Stimulated activated CD8-positive, alpha-beta memory T cell treated with anti-CD3 and anti-CD28 coated beads, Interleukin-7, amount 100 ng/mL, for 48 hours (primary cell): Measurements from ENCODE around the gene AQP12B.

ENCODE experiments used
- DNase-seq, 2 donors: peaks; one replicate each; pipeline ENCODE4 v3.0.0-alpha.2; 2020; ENCODE audit warnings: low read depth in 1 of 2; ENCODE audit errors: extremely low read depth in 1 of 2

AQP12B gene

DNA sequence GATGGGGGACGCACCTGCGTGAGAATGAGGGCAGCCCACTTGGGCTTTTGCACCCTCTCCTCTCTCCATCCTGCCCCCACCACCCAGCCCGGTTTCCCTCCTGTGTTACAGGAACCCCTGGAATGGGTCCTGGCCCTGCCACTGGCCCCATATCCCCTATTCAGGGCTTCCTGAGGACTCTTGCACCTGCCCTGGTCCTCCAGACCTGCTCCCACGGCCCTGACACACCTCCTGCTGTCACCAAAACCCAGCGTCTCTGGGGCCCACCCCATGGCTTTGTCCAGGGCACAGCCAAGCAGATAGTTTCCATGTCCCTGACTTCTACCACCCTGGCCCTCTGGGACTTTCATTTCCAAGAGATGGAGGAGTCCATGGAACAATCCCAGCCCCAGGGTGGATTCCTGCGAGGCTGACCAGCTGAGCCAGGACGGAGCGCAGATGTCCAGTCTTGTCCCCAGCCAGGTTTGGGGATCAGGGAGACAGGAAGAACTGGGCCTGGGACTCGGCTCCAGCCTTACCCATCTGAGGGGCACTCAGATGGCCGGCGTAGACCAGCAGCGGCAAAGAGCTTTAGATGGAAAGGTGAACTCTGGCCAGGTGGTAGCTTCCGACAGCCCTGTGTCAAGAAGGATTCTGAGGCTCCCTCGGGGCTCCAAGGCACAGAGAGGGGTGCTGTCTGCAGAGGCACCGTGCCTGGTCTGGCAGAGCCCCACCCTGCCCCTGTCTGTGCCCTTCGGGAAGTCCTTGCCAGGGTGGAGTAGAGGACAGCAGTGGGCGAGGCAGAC lies 45.4 kb downstream of the AQP12B start:
- no peak for DNase-seq

DNA sequence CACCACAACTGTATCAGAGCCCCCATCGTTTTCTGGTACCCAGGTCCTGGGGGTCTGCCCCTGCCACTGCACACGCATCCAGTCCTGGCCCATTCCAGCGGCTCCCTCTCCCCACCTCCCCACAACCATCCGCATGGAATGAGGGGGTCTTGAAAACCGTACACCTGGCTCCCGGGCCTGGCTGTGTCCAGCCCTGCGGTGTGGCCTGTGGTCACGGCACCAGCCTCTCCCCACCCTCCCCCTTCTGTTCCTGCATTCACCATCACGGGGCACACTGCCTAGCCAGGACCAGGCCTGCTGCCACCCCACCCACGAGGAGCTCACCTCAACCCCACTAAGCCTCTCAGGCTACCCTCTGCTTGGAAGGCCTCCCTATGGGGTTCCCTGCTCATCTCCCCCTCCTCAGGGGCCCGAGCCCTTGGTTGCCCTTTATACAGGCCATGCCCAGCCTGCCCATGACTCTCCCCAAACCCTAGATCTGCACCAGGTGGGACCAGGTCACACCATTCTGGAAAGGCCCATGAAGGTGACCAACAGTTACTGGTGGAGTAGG lies 46.0 kb downstream of the AQP12B start:
- DNase-seq = no peak

DNA sequence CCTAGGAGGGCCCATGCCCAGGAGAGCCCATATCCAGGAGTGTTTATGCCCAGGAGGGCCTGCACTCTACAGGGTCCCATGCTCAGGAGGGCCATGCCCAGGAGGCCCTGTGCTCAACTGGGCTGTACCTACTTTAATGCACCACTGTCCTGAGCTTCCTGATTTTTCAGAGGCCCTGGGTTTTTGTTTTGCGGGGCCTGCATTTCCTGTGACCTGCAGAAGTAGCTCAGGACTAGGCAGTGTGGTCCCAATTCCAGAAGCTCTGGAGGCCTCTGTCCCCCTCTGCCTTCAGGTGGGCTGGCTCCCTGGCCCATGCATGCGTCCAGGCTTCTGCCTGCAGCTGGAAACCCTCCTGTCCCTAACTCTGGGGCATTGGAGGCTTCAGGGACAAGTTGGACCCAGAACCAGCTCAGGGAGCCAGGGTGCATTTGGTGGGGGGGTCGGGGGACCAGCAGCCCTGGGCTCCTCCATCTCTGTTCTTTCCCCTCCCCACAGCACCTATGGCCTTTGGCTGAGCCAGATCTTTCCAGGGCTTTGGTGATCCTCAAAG lies 46.6 kb downstream of the AQP12B start:
- no peak for DNase-seq

DNA sequence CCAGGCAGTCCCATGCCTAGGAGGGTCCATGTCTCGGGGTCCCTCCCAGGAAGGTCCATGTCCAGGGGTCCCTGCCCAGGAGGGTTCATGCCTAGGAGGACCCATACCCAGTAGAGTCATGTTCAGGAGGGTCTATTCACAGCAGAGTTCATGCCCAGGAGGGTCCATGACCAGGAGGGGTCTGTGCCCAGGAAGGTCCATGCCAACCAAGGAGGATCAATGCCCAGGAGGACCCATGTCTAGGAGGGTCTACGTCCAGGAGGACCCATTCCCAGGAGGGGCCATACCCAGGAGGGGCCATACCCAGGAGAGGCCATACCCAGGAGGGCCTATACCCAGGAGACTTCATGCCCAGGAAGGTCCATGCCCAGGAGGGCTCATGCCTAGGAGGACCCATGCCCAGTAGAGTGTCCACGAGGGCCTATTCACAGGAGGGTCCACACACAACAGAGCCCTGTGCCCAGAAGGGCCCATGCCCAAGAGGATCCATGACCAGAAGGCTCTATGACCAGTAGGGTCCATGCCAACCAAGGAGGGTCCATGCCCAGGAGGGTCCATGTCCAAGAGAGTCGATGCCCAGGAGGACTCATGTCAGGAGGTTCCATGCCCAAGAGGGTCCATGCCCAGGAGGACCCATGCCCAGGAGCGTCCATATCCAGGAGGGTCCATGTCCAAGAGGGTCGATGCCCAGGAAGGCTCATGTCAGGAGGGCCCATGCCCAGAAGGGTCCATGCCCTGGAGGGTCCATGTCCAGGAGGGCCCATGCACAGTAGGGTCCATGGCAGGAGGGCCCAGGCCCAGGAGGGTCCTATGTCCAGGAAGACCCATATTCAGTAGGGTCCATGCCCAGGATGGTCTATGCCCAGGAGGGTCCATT lies 47.3 kb downstream of the AQP12B start:
- no peak for DNase-seq

DNA sequence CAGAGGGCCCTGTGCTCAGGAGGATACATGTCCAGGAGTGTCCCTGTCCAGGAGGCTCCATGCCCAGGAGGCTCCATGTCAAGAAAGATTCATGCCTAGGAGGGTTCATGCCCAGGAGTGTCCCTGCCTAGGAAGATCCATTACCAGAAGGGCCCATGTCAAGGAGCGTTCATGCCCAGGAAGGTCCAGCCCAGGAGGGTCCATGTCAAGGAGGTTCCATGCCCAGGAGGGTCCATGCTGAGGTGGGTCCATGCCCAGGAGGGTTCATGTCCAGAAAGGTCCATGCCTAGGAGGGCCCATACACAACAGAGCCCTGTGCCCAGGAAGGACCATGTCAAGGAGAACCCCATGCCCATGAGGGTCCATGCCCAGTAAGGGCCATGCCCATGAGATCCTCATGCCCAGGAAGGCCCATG lies 50.4 kb downstream of the AQP12B start:
- no peak for DNase-seq

DNA sequence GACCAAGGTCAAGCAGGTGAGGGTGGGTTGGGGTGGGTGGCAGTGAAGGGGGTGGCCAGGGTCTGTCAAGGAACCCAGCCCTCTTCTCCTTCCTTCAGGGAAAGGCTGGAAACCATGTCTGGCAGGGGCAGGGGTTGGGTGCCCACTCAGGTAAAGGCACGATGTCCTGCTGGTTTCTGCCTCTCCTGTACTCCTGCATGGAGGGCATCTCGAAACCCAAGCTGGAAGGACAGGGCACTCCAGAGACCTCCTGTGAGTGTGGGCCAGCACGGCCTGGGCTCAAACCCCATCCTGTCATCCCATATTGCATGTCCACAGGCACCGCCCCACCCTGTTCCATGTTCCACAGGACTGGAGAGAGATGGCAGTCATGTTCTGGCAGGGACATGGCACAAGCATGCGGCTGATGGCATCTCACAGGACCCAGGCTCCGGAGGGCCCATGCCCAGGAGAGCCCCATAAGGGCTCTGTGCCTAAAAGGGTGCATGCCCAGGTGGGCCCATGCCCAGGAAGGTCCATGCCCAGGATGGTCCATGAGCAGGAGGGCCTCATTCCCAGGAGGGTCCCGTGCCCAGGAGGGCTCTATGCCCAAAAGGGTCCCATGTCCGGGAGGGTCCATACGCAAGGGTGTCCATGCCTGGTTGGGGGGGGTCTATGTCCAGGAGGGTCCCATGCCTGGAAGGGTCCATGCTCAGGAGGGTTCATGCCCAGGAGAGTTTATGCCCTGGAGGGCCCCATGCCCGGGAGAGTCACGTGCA lies 51.0 kb downstream of the AQP12B start:
- no peak for DNase-seq

DNA sequence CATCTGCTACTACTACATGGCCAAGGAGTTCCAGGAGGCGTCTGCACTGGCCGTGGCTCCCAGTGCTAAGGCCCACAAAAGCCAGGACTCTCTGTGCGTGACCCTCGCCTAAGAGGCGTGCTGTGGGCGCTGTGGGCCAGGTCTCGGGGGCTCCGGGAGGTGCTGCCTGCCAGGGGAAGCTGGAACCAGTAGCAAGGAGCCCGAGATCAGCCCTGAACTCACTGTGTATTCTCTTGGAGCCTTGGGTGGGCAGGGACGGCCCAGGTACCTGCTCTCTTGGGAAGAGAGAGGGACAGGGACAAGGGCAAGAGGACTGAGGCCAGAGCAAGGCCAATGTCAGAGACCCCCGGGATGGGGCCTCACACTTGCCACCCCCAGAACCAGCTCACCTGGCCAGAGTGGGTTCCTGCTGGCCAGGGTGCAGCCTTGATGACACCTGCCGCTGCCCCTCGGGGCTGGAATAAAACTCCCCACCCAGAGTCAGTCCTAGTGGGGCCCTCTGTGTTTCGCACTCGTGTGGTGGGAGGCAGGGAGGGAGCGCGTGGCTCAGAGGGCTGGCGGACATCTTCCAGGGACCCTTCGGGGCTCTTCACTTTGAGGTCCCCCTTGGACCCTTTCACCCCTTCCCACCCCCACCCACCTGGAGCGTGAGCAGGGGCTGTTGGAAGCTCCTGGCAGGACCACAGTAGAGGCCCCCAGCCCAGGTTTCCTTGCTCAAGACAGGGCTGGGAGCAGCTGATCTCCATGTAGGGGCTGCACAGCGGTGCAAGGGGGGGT lies 51.7 kb downstream of the AQP12B start:
- no peak for DNase-seq

DNA sequence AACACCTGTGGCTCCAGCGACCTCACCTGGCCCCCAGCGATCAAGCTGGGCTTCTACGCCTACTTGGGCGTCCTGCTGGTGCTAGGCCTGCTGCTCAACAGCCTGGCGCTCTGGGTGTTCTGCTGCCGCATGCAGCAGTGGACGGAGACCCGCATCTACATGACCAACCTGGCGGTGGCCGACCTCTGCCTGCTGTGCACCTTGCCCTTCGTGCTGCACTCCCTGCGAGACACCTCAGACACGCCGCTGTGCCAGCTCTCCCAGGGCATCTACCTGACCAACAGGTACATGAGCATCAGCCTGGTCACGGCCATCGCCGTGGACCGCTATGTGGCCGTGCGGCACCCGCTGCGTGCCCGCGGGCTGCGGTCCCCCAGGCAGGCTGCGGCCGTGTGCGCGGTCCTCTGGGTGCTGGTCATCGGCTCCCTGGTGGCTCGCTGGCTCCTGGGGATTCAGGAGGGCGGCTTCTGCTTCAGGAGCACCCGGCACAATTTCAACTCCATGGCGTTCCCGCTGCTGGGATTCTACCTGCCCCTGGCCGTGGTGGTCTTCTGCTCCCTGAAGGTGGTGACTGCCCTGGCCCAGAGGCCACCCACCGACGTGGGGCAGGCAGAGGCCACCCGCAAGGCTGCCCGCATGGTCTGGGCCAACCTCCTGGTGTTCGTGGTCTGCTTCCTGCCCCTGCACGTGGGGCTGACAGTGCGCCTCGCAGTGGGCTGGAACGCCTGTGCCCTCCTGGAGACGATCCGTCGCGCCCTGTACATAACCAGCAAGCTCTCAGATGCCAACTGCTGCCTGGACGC lies 52.5 kb downstream of the AQP12B start:
- DNase-seq = no peak

DNA sequence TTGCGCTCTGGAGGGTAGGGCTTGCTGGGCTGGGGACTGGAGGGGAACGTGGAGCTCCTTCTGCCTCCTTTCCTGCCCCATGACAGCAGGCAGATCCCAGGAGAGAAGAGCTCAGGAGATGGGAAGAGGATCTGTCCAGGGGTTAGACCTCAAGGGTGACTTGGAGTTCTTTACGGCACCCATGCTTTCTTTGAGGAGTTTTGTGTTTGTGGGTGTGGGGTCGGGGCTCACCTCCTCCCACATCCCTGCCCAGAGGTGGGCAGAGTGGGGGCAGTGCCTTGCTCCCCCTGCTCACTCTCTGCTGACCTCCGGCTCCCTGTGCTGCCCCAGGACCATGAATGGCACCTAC lies 53.1 kb downstream of the AQP12B start:
- DNase-seq = no peak

DNA sequence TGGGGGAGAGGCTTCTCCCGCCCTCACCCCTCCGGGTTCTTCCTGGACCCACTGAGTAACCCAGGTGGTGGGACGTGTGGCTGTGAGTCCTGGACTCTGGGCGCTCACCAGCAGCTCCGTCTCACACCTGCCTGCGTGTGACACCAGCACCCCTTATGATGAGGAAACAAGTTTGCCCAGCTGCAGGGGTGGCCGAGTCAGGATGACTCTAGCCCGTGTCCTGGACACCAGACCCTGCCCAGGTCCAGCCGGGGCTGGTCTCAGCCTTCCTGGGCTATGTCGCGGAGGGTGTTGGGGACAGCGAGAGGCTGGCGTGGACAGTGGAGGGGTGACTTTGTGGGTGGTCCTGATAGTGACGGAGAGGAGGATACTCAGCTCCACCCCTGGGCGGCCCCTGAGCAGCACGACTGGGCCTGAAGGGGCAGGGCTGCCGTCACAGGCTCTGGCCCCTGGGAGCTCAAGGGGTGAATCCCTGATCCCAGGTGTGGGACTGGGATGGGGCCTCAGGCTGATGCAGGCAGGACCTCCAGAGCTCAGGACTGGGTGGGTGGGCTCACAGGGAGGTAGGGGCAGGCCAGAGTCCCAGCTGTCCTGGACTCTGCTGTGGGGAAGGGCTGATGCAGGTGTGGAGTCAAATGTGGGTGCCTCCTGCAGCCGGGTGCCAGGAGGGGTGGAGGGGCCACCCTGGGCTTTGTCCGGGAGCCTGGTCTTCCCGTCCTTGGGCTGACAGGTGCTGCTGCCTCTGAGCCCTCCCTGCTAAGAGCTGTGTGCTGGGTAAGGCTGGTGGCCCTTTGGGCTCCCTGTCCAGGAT lies 53.7 kb downstream of the AQP12B start:
- no peak for DNase-seq

DNA sequence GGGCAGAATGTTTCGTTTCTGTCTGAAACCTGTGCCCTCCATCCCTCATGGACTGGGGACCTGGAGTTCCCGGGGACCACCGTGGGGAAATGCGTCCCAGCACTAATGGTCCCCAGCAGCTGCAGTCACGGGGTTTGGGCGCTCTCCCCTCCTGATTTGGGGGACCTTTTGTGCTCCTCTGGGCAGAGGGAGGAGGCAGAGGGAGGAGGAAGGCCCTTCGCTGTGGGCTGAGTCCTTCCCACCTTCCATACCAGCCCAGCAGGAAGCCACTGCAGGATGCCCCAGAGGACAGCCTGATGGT lies 54.2 kb downstream of the AQP12B start:
- no peak for DNase-seq

DNA sequence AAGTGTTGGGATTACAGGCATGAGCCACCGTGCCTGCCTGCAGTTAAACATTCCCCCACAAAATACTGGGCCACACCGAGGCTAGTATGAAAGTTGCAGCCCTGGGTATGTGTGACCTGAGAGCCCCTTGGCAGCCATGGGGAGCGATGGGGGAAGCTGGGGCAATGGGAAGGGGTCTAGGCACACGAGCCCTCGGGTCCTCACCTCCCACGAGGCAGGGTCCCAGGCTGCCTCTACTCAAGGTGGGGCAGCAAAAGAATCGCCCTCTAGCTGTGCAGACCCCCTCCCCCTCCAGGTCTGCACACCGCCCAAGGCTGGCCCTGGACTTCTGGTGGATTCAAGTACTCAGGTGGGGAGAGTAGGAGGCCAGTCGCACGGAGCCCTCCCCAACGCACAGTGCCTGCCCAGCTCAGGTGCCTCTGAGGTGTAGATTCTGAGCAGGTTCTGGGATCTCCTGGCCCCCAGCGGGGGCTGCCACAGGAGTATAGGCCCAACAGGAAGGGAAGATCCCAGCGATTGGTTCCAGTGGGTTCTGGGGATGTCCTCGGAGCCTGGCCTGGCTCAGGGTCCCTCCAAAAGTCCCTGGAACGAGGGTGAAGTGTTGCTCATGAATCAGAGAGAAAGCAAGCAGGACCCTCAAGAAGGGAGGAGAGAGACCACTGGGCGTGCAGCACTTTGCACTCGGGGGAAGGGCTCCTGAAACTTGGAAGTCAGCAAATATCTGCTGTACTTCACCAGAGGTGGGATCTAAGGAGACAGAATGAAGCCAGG lies 54.8 kb downstream of the AQP12B start:
- no peak for DNase-seq

DNA sequence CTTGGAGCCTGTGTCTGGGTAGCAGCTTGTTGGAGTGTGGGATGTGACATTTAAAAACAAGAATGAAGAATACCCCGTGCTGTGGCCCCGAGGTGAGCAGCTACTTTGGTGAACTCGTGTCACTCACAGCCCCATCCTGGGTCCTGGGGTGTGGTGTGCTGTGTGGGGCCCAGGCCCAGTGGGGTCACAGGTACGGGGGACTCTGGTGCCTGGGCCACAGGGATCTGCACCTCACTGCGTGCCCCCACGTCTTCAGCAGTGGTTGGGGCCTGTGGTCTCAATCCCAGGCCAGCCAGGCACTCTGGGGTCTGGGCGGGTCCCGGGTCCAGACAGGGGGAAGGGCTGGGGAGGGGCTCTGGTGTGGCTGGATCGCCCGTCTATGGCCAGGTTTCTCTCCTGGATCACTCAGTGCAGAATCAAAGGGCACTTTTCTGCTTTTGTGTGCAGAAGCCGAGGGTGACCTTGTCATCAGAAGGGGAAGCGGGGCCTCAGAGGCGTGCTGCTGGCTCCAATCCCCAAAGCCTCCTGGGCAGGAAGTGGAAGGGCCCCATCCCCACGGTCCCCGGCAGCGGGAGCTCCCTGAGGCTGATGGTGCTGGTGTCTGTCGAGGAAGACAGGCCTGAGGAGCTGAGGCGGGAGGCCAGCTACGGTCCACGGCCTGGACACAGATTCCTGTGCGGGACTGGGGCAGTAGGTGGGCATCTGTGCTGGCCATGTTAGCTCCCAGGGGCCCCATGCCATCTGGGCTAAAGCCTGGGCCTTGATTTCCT lies 56.0 kb downstream of the AQP12B start:
- DNase-seq = no peak
